Measurements from ENCODE around the gene PSD4. TPM values are rescaled to one million over a fixed set of nuclear protein-coding genes. Genes with fewer than 3 reads are reported as not detected.

Gene PSD4
- total RNA-seq, 6 donors from 2014 or later = 44.0 to 101 (median 60.4) TPM

DNA sequence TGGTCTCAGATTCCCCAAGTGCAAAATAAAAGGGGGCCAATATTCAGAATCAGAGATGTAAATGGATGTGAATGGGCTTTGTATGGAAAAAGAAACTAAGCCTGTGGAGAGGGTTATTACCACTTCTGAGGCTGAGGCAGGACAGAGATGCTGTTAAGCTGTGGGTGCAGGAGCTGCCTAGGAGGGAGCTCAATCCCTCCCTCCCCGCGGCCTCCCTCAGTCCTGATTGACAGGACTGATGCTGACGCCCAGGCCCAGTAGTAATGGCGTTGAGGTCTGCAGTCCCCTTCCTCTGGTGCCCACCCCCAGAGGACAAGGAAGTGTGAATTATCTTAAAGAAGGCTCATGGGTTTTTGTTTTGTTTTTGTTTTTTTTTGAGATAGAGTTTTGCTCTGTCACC lies 40.4 kb downstream of the PSD4 start:
- DNase-seq (no peak), ATAC-seq (ENCODE audit: low FRiP score in 2 of 2) (no peak)
- no peaks in the 10 kb centered on the region for H3K36me3 ChIP-seq
- no peaks in the 10 kb centered on the region for H3K9me3 ChIP-seq
- no peaks in the 10 kb centered on the region for H3K27me3 ChIP-seq
- H3K27ac ChIP-seq = no peak overlapping the region
- H3K4me1 ChIP-seq = peaks cover 36 to 42% (median 40%) of the 10 kb centered on the region in 4 donors
- no peak overlapping the region for H3K4me3 ChIP-seq
- 70 to 72% methylated on average over 4 of the region's 4 CpGs for WGBS, 2 donors
- TF ChIP-seq POLR2A (IDR thresholded peaks at IDR 0.05) (no peak), POLR2AphosphoS5 (IDR thresholded peaks at IDR 0.05) (no peak), EP300 (IDR thresholded peaks at IDR 0.05) (no peak)
- TF ChIP-seq, protein P1, sequence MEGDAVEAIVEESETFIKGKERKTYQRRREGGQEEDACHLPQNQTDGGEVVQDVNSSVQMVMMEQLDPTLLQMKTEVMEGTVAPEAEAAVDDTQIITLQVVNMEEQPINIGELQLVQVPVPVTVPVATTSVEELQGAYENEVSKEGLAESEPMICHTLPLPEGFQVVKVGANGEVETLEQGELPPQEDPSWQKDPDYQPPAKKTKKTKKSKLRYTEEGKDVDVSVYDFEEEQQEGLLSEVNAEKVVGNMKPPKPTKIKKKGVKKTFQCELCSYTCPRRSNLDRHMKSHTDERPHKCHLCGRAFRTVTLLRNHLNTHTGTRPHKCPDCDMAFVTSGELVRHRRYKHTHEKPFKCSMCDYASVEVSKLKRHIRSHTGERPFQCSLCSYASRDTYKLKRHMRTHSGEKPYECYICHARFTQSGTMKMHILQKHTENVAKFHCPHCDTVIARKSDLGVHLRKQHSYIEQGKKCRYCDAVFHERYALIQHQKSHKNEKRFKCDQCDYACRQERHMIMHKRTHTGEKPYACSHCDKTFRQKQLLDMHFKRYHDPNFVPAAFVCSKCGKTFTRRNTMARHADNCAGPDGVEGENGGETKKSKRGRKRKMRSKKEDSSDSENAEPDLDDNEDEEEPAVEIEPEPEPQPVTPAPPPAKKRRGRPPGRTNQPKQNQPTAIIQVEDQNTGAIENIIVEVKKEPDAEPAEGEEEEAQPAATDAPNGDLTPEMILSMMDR (IDR thresholded peaks at IDR 0.05) = no peak

DNA sequence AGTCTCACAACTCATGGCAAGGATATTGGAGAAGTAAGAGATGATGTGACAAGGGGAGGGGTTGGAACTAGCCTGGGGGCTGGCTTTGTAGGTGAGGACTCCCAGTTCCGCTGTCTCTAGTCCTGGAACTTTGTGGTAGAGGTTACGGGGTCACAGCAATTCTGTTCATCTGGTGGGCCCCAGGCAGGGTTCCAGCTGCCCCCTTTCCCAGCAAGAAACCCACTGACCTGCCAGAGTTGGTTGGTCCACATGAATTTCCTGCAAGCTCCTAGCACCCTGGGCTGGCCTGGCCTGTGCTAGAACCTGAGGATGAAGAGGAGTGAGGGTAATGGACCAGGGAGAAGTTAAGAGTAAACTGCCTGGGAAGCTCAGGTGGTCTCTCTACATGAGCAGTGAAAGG lies 41.3 kb downstream of the PSD4 start:
- H3K4me1 ChIP-seq = peaks cover 43 to 51% (median 48%) of the 10 kb centered on the region in 4 donors
- no peaks in the 10 kb centered on the region for H3K27me3 ChIP-seq
- DNase-seq (no peak), ATAC-seq (ENCODE audit: low FRiP score in 2 of 2) (no peak)
- no peak overlapping the region for H3K27ac ChIP-seq
- WGBS, 2 donors = 93 to 100% methylated on average over 2 of the region's 2 CpGs
- H3K4me3 ChIP-seq = no peak overlapping the region
- no peaks in the 10 kb centered on the region for H3K9me3 ChIP-seq
- TF ChIP-seq EP300 (IDR thresholded peaks at IDR 0.05) = no peak
- no peak for TF ChIP-seq POLR2A (IDR thresholded peaks at IDR 0.05)
- TF ChIP-seq, protein P1 (IDR thresholded peaks at IDR 0.05) = no peak
- no peak for TF ChIP-seq POLR2AphosphoS5 (IDR thresholded peaks at IDR 0.05)
- no peaks in the 10 kb centered on the region for H3K36me3 ChIP-seq

DNA sequence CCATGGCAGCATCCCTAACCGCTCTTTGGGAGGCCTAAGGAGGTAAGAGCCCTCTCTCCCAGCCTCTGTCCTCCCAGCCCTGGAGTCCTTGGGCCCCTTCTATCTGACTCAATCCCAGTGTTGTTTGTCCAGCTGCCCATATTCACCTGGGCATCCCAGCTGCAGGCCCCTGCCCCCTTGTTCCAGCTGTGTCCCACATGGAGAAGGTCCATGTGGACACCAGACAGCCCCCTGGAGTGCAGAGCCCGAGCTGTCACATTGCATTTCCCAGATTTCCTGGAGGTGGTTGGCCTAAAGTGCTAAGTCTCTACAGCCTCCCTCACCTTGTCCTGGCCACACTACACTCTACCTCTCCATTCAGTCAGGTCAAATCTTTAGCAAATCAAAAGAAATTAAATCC lies 42.5 kb downstream of the PSD4 start:
- WGBS, 2 donors = 90 to 100% methylated on average over 1 to 2 of the region's 2 CpGs
- Histone ChIP-seq H3K27ac (peak overlapping the region in 2 of 4 donors; percentile 68 to 79), H3K4me1 (peaks cover 45 to 51% (median 48%) of the 10 kb centered on the region in 4 donors)

DNA sequence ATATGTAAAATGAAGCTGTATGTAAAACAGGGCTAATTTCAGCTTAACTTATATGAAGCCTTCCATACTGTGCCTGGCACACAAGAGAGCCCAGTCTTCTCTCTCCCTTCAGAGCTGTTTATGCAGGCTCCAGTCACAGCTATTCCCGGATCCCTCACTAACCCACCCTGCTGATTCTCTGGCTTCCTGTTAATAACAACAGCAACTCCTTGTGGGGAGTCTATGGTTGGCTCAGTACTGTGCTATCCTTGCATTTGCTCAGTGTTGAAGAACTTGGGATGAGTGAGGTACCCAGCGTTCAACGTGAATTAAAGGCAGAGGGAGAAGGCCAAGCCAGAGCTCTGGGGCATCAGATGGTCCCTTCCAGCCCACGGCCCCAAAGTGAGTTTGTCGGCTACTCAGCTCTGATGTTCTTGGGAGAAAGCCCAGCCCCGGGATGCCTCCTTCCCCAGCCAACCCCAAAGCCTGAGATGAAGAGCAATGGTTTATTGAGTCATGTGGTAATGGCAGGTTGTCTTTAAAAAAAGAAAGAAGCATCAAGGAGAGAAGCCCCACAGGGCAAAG lies 43.2 kb downstream of the PSD4 start:
- WGBS, 2 donors = 56 to 63% methylated on average over 6 of the region's 6 CpGs
- Histone ChIP-seq H3K9me3 (no peaks in the 10 kb centered on the region), H3K4me3 (no peak overlapping the region), H3K36me3 (no peaks in the 10 kb centered on the region), H3K27ac (peak overlapping the region; percentile 35 to 79 (median 70)), H3K4me1 (peaks cover 39 to 45% (median 42%) of the 10 kb centered on the region in 4 donors), H3K27me3 (no peaks in the 10 kb centered on the region)
- DNase-seq (no peak), ATAC-seq (ENCODE audit: low FRiP score in 2 of 2) (no peak)
- peak in 1 of 2 donors; percentile 30 for TF ChIP-seq POLR2AphosphoS5 (IDR thresholded peaks at IDR 0.05)
- TF ChIP-seq EP300 (IDR thresholded peaks at IDR 0.05) = no peak

More for the DNA sequence above, 42.5 kb downstream of the PSD4 start:
- ATAC-seq (ENCODE audit: low FRiP score in 2 of 2) (no peak), DNase-seq (no peak)
- Histone ChIP-seq H3K27me3 (no peaks in the 10 kb centered on the region), H3K4me3 (no peak overlapping the region), H3K9me3 (no peaks in the 10 kb centered on the region), H3K36me3 (no peaks in the 10 kb centered on the region)
- TF ChIP-seq EP300 (IDR thresholded peaks at IDR 0.05) (no peak), POLR2A (IDR thresholded peaks at IDR 0.05) (no peak), POLR2AphosphoS5 (IDR thresholded peaks at IDR 0.05) (no peak)
- TF ChIP-seq, protein P1 (IDR thresholded peaks at IDR 0.05) = no peak

DNA sequence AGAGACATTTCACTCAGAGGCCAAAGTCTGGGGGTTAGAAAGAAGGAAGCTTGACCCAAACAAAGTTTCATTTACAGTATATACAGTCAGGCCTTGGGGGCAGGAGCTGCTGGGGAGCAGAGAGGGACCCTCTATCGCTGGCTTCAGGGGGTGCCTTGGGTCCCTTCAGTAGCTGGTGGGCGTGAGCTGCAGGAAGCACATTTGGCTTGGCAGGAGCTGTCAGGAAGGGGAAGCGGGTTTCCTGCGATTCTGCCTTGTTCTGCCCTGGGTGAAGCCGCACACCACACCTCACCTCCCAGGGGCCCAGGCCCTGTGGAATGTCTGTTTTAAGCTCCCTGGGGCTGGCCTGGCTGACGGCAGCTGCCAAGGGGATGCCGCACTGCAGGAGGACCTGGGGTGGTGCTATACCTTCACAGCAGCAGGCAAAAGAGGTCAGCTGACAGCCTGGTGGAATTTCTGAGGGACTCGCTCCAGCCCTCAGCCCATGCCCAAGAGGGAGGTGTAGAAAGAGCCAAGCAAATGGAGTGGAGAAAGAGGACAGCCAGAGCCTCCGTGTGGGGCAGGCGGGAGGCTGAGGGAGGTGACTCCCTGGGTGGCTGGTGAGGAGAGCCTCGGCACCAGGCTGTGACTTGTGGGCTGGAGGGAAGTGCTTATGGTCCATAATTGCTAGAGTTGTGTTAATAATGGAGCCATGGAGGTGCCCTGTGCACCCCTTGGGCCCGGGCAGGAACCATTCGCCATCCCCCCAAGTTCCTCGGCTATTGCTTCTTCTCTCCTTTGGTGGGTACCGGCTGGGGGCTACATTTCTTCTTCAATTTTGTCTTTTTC lies 43.9 kb downstream of the PSD4 start:
- ATAC-seq (ENCODE audit: low FRiP score in 2 of 2) (peak; percentile 16 to 51), DNase-seq (peak in 1 of 2 donors; percentile 61)
- TF ChIP-seq POLR2A (IDR thresholded peaks at IDR 0.05) = no peak
- TF ChIP-seq EP300 (IDR thresholded peaks at IDR 0.05) = no peak
- TF ChIP-seq, protein P1 (IDR thresholded peaks at IDR 0.05) = no peak
- TF ChIP-seq POLR2AphosphoS5 (IDR thresholded peaks at IDR 0.05) = no peak
- Histone ChIP-seq H3K4me3 (no peak overlapping the region), H3K27ac (peak overlapping the region; percentile 40 to 79 (median 70)), H3K9me3 (no peaks in the 10 kb centered on the region), H3K36me3 (no peaks in the 10 kb centered on the region), H3K4me1 (peaks cover 32 to 38% (median 35%) of the 10 kb centered on the region in 4 donors), H3K27me3 (no peaks in the 10 kb centered on the region)
- 61 to 70% methylated on average over 10 to 15 of the region's 15 CpGs for WGBS, 2 donors
